H9 (cell line): Measurements from ENCODE around the gene TMEM238. TPM values are rescaled to one million over a fixed set of nuclear protein-coding genes. Genes with fewer than 3 reads are reported as not detected.

Experiments
- DNase-seq: peaks from one replicate; pipeline ENCODE4 v3.0.0-alpha.2; 2017
- H2AFZ ChIP-seq: one replicate; pipeline ENCODE4 v1.6.1; 2013; ENCODE audit warnings: mild to moderate bottlenecking, low read length, control low read depth, moderate library complexity
- H2AK5ac ChIP-seq: 2 replicates; pipeline ENCODE4 v1.6.1; 2013; ENCODE audit warnings: low read length, control low read depth, mixed read lengths; ENCODE audit not compliant: insufficient read length
- H2BK120ac ChIP-seq: one replicate; pipeline ENCODE4 v1.6.1; 2013; ENCODE audit warnings: low read depth, mild to moderate bottlenecking, low read length, control low read depth, inconsistent platforms; ENCODE audit not compliant: poor library complexity, severe bottlenecking
- H2BK12ac ChIP-seq: 2 replicates; pipeline ENCODE4 v1.6.1; 2013; ENCODE audit warnings: low read length, control low read depth, mixed read lengths, low read depth; ENCODE audit not compliant: insufficient read length
- H2BK15ac ChIP-seq: 2 replicates; pipeline ENCODE4 v1.6.1; 2013; ENCODE audit warnings: low read depth, low read length, control low read depth
- H2BK20ac ChIP-seq: one replicate; pipeline ENCODE4 v1.6.1; 2013; ENCODE audit warnings: low read depth, mild to moderate bottlenecking, low read length, control low read depth, inconsistent platforms; ENCODE audit not compliant: poor library complexity, severe bottlenecking
- H2BK5ac ChIP-seq: 2 replicates; pipeline ENCODE4 v1.6.1; 2013; ENCODE audit warnings: low read length, control low read depth, mixed read lengths; ENCODE audit not compliant: insufficient read length
- H3K14ac ChIP-seq: 2 replicates; pipeline ENCODE4 v1.6.1; 2013; ENCODE audit warnings: low read length, control low read depth; ENCODE audit not compliant: insufficient read depth
- H3K18ac ChIP-seq: 2 replicates; pipeline ENCODE4 v1.6.1; 2013; ENCODE audit warnings: low read depth, mild to moderate bottlenecking, mixed read lengths, low read length, control low read depth; ENCODE audit not compliant: insufficient read length
- H3K23ac ChIP-seq: 2 replicates; pipeline ENCODE4 v1.6.1; 2013; ENCODE audit warnings: low read length, control low read depth, mixed read lengths, low read depth; ENCODE audit not compliant: insufficient read length
- H3K23me2 ChIP-seq: 2 replicates; pipeline ENCODE4 v1.6.1; 2013; ENCODE audit warnings: low read depth, mild to moderate bottlenecking, mixed read lengths, low read length, control low read depth; ENCODE audit not compliant: insufficient read length, poor library complexity, severe bottlenecking
- H3K27ac ChIP-seq: 2 replicates; pipeline ENCODE4 v1.5.1; 2013; ENCODE audit warnings: low read length, control low read depth, mixed read lengths, low read depth; ENCODE audit not compliant: insufficient read length
- H3K27me3 ChIP-seq: 2 replicates; pipeline ENCODE4 v1.6.1; 2013; ENCODE audit warnings: low read length, control low read depth, inconsistent platforms; ENCODE audit not compliant: insufficient read depth
- H3K4ac ChIP-seq: 2 replicates; pipeline ENCODE4 v1.6.1; 2013; ENCODE audit warnings: low read depth, mild to moderate bottlenecking, control low read depth, inconsistent platforms, low read length, moderate library complexity
- H3K4me1 ChIP-seq: 2 replicates; pipeline ENCODE4 v1.6.1; 2013; ENCODE audit warnings: low read length, control low read depth, inconsistent platforms; ENCODE audit not compliant: insufficient read depth
- H3K4me2 ChIP-seq: 2 replicates; pipeline ENCODE4 v1.6.1; 2013; ENCODE audit warnings: low read length, control low read depth, mixed read lengths; ENCODE audit not compliant: insufficient read length, insufficient read depth
- H3K56ac ChIP-seq: 2 replicates; pipeline ENCODE4 v1.6.1; 2013; ENCODE audit warnings: low read depth, mild to moderate bottlenecking, mixed read lengths, low read length, control low read depth; ENCODE audit not compliant: insufficient read length
- H3K79me1 ChIP-seq: 2 replicates; pipeline ENCODE4 v1.6.1; 2013; ENCODE audit warnings: low read depth, mild to moderate bottlenecking, moderate library complexity, low read length, control low read depth, inconsistent platforms; ENCODE audit not compliant: insufficient read depth, poor library complexity, severe bottlenecking
- H3K79me2 ChIP-seq: 2 replicates; pipeline ENCODE4 v1.6.1; 2013; ENCODE audit warnings: low read length, control low read depth, inconsistent platforms; ENCODE audit not compliant: insufficient read depth
- H3K9ac ChIP-seq: 2 replicates; pipeline ENCODE4 v1.6.1; 2013; ENCODE audit warnings: low read length, control low read depth, mixed read lengths; ENCODE audit not compliant: insufficient read length; ENCODE audit errors: extremely low read depth
- H3K9me3 ChIP-seq: one replicate; pipeline ENCODE4 v1.6.1; 2013; ENCODE audit warnings: low read depth, low read length, inconsistent platforms; ENCODE audit not compliant: control insufficient read depth
- H3T11ph ChIP-seq: one replicate; pipeline ENCODE4 v1.6.1; 2013; ENCODE audit warnings: mild to moderate bottlenecking, low read length, control low read depth, inconsistent platforms
- H4K20me1 ChIP-seq: one replicate; pipeline ENCODE4 v1.6.1; 2013; ENCODE audit not compliant: control insufficient read depth, insufficient read length, insufficient read depth
- H4K5ac ChIP-seq: 2 replicates; pipeline ENCODE4 v1.6.1; 2013; ENCODE audit warnings: low read depth, mild to moderate bottlenecking, mixed read lengths, low read length, control low read depth; ENCODE audit not compliant: insufficient read length
- H4K8ac ChIP-seq: replicated peaks from 2 replicates; pipeline ENCODE4 v1.6.1; 2013; ENCODE audit warnings: low read length, control low read depth, mixed read lengths, low read depth; ENCODE audit not compliant: insufficient read length
- H4K91ac ChIP-seq: 2 replicates; pipeline ENCODE4 v1.6.1; 2013; ENCODE audit warnings: low read depth, mild to moderate bottlenecking, moderate library complexity, mixed read lengths, low read length, control low read depth; ENCODE audit not compliant: insufficient read length
- H3K27ac Mint-ChIP-seq, 3 experiments: 2 replicates in 2 of 3; 3 replicates in 1 of 3; pipeline ENCODE4 v1.8.0; 2020 to 2021; ENCODE audit warnings: mixed read lengths in 3 of 3, mild to moderate bottlenecking in 1 of 3, moderate library complexity in 1 of 3
- H3K27me3 Mint-ChIP-seq: 2 replicates; pipeline ENCODE4 v1.8.0; 2021; ENCODE audit warnings: low read depth, mild to moderate bottlenecking, moderate library complexity, mixed read lengths
- H3K36me3 Mint-ChIP-seq, 3 experiments: 2 replicates in 2 of 3; 3 replicates in 1 of 3; pipeline ENCODE4 v1.8.0; 2020 to 2021; ENCODE audit warnings: low read depth in 3 of 3, mixed read lengths in 3 of 3; ENCODE audit not compliant: insufficient read depth in 1 of 3
- H3K4me1 Mint-ChIP-seq, 2 experiments: 2 replicates each; pipeline ENCODE4 v1.8.0; 2020; ENCODE audit warnings: mixed read lengths in 2 of 2
- H3K4me3 Mint-ChIP-seq, 2 experiments: 2 replicates in 1 of 2; 3 replicates in 1 of 2; pipeline ENCODE4 v1.8.0; 2020 to 2021; ENCODE audit warnings: mild to moderate bottlenecking in 2 of 2, mixed read lengths in 2 of 2, moderate library complexity in 1 of 2
- H3K9me3 Mint-ChIP-seq, 2 experiments: 2 replicates in 1 of 2; 3 replicates in 1 of 2; pipeline ENCODE4 v1.8.0; 2020; ENCODE audit warnings: mild to moderate bottlenecking in 2 of 2, mixed read lengths in 2 of 2, moderate library complexity in 1 of 2
- CTCF ChIP-seq: fragments of 200-600 bp; sonication (generic); conservative IDR thresholded peaks from 3 replicates; pipeline ENCODE4 v1.8.0; 2021; ENCODE audit warnings: antibody characterized with exemption, mild to moderate bottlenecking
- WGBS: extraction: QIAGEN DNeasy Blood & Tissue Kit; methylation state at CpG from one replicate; pipeline ENCODE4 v1.1.7; 2013; ENCODE audit warnings: missing lambda C conversion rate, low lambda C conversion rate, mixed read lengths; ENCODE audit not compliant: insufficient read length; ENCODE audit errors: extremely low coverage; 5-methylcytosine and 5-hydroxymethylcytosine counted together
- total RNA-seq: library from RNA; stranded (reverse); gene quantifications from 2 replicates; pipeline ENCODE4 v1.2.1, GENCODE V29; 2021

Gene TMEM238
- total RNA-seq, 1 experiment from 2014 or later = 4.8 TPM

- Histone ChIP-seq H2BK5ac (no peak overlapping the region), H4K91ac (no peak overlapping the region), H3K23ac (no peak overlapping the region), H3K14ac (peak overlapping the region; percentile 81), H4K20me1 (no peaks in the 10 kb centered on the region), H3T11ph (no peak overlapping the region), H3K9me3 (no peaks in the 10 kb centered on the region), H3K23me2 (peaks cover 6% of the 10 kb centered on the region), H3K4me1 (no peaks in the 10 kb centered on the region; the same call in 1 of the 2 replicates), H2BK20ac (no peak overlapping the region), H2AK5ac (no peak overlapping the region), H2BK15ac (no peak overlapping the region), H2AFZ (no peak overlapping the region), H3K27ac (no peak overlapping the region), H3K79me2 (peaks cover 14% of the 10 kb centered on the region; the same call in 1 of the 2 replicates), H3K79me1 (peaks cover 7% of the 10 kb centered on the region), H4K5ac (no peak overlapping the region), H3K4me2 (peak overlapping the region; percentile 77), H3K4ac (no peak overlapping the region), H3K9ac (peak overlapping the region; percentile 73), H3K56ac (no peak overlapping the region), H2BK12ac (no peak overlapping the region), H3K27me3 (no peaks in the 10 kb centered on the region), H3K18ac (peak overlapping the region; percentile 72), H4K8ac (no peak overlapping the region), H2BK120ac (no peak overlapping the region)
- peak overlapping the region; percentile 88 to 90 for H3K4me3 Mint-ChIP-seq
- WGBS = no CpG with 5 or more reads among the region's 35 CpGs
- no peak for TF ChIP-seq CTCF
- peaks cover 46 to 55% (median 53%) of the 10 kb centered on the region in 3 experiments for H3K36me3 Mint-ChIP-seq
- H3K9me3 Mint-ChIP-seq = peaks cover 20 to 21% of the 10 kb centered on the region in 2 experiments
- H3K27me3 Mint-ChIP-seq = peaks cover 26% of the 10 kb centered on the region
- peaks cover 18 to 36% of the 10 kb centered on the region in 2 experiments for H3K4me1 Mint-ChIP-seq
- DNase-seq = no peak
- H3K27ac Mint-ChIP-seq = peak overlapping the region; percentile 34 to 79 (median 58); a peak in 6 of 7 replicates
Measured at GRCh38 chr19:55406826-55407549, 22.9 kb upstream of the TMEM238 start.
